Mucosa of gallbladder (tissue), 1 donor: ENCODE results near the gene SYF2. TPM values are rescaled to one million over a fixed set of nuclear protein-coding genes. Genes with fewer than 3 reads are reported as not detected.
"Not testable (repeated sequence)": the region's sequence is repeated elsewhere in the genome, so short reads cannot be mapped to it uniquely, and the experiment has no call there.

Experiments
- DNase-seq: peaks from one replicate; pipeline ENCODE4 v3.0.0-alpha.2; 2020; ENCODE audit warnings: low spot score
- total RNA-seq: library from RNA; stranded (reverse); gene quantifications from one replicate; pipeline ENCODE4 v1.2.1, GENCODE V29; 2021
- donor health status: DM: no; HTN: no; CAD: no.

The SYF2 gene
- total RNA-seq, 1 donor from 2014 or later = 54.9 TPM

GRCh38 chr1:25208092-25208491 lies 24.2 kb downstream of the SYF2 start:
- no peak for DNase-seq

GRCh38 chr1:25206201-25206600 lies 26.1 kb downstream of the SYF2 start:
- DNase-seq = no peak

- DNase-seq = no peak
These were observed 26.5 kb downstream of the SYF2 start for GRCh38 chr1:25205786-25206185.

- no peak for DNase-seq
These were observed 27.4 kb downstream of the SYF2 start for GRCh38 chr1:25204797-25205480.

GRCh38 chr1:25201006-25201405 lies 31.3 kb downstream of the SYF2 start:
- DNase-seq = no peak

GRCh38 chr1:25199819-25200620 lies 32.3 kb downstream of the SYF2 start:
- DNase-seq = no peak

- peak; percentile 58 for DNase-seq
These were observed 33.5 kb downstream of the SYF2 start for GRCh38 chr1:25198663-25199252.

GRCh38 chr1:25197982-25198662 lies 34.2 kb downstream of the SYF2 start:
- peak; percentile 21 for DNase-seq

GRCh38 chr1:25197235-25197975 lies 34.9 kb downstream of the SYF2 start:
- DNase-seq = no peak

- no peak for DNase-seq
These were observed 35.5 kb downstream of the SYF2 start for GRCh38 chr1:25196830-25197229.

GRCh38 chr1:25195835-25196234 lies 36.5 kb downstream of the SYF2 start:
- peak; percentile 27 for DNase-seq

GRCh38 chr1:25194572-25195020 lies 37.7 kb downstream of the SYF2 start:
- DNase-seq = peak; percentile 48

GRCh38 chr1:25194054-25194453 lies 38.2 kb downstream of the SYF2 start:
- DNase-seq = no peak

- DNase-seq = peak; percentile 35
These were observed 39.1 kb downstream of the SYF2 start for GRCh38 chr1:25193229-25193628.

GRCh38 chr1:25192154-25192553 lies 40.1 kb downstream of the SYF2 start:
- no peak for DNase-seq

GRCh38 chr1:25190260-25190659 lies 42.0 kb downstream of the SYF2 start:
- no peak for DNase-seq

- DNase-seq = not testable (repeated sequence)
These were observed 44.4 kb downstream of the SYF2 start for GRCh38 chr1:25187904-25188303.

- DNase-seq = no peak
These were observed 45.2 kb downstream of the SYF2 start for GRCh38 chr1:25187077-25187476.

- DNase-seq = no peak
These were observed 45.9 kb downstream of the SYF2 start for GRCh38 chr1:25186161-25187007.

- no peak for DNase-seq
These were observed 46.7 kb downstream of the SYF2 start for GRCh38 chr1:25185409-25186160.
